Smooth muscle cell of the pulmonary artery (primary cell): Measurements from ENCODE around the gene SLC24A3. TPM values are rescaled to one million over a fixed set of nuclear protein-coding genes. Genes with fewer than 3 reads are reported as not detected.

ENCODE experiments used
- total RNA-seq: library from RNA; depleted of rRNA; stranded (reverse); fragments of >200 nt; gene quantifications from 2 replicates; pipeline ENCODE4 v1.2.3, GENCODE V29; 2014

Gene SLC24A3
- total RNA-seq = 0.66 and 4.1 TPM in 2 replicates

GRCh38 chr20:19212469-19212815 lies at the start of gene SLC24A3:
TSS of gene SLC24A3 (plus strand) at chr20:19212642.

GRCh38 chr20:19758133-19758500 lies 545.7 kb downstream of the SLC24A3 start, which contains the start of gene RIN2:
TSS of gene RIN2 (plus strand) at chr20:19758258. CDS start at chr20:19889602, 131,344 bp downstream.

